Keratinocyte (primary cell): ENCODE data around the gene FHL3.

ENCODE experiments used
- EZH2 ChIP-seq: IDR thresholded peaks from one replicate; pipeline ENCODE4 v1.6.1; 2012; ENCODE audit warnings: inconsistent platforms, mild to moderate bottlenecking, low read length, moderate library complexity
- TF ChIP-seq, protein P1 (sequence below), 3 experiments: IDR thresholded peaks in 1 of 3; conservative IDR thresholded peaks in 1 of 3; optimal IDR thresholded peaks in 1 of 3; 2 replicates in 2 of 3; 3 replicates in 1 of 3; pipeline versions ENCODE3 to v1.5.1; 2011; ENCODE audit warnings: low read length in 3 of 3, mild to moderate bottlenecking in 3 of 3, moderate library complexity in 2 of 3, control low read depth in 1 of 3, inconsistent platforms in 1 of 3; ENCODE audit not compliant: insufficient read depth in 2 of 3; ENCODE audit errors: extremely low read depth in 1 of 3

GRCh38 chr1:38051079-38051543, 45.8 kb upstream of the FHL3 start:
- TF ChIP-seq, protein P1, sequence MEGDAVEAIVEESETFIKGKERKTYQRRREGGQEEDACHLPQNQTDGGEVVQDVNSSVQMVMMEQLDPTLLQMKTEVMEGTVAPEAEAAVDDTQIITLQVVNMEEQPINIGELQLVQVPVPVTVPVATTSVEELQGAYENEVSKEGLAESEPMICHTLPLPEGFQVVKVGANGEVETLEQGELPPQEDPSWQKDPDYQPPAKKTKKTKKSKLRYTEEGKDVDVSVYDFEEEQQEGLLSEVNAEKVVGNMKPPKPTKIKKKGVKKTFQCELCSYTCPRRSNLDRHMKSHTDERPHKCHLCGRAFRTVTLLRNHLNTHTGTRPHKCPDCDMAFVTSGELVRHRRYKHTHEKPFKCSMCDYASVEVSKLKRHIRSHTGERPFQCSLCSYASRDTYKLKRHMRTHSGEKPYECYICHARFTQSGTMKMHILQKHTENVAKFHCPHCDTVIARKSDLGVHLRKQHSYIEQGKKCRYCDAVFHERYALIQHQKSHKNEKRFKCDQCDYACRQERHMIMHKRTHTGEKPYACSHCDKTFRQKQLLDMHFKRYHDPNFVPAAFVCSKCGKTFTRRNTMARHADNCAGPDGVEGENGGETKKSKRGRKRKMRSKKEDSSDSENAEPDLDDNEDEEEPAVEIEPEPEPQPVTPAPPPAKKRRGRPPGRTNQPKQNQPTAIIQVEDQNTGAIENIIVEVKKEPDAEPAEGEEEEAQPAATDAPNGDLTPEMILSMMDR (optimal IDR thresholded peaks at IDR 0.05 in 1 of 3, IDR thresholded peaks at IDR 0.05 in 1 of 3, conservative IDR thresholded peaks at IDR 0.05 in 1 of 3; ENCODE audit: extremely low read depth in 1 of 3, insufficient read depth in 2 of 3, low read length in 3 of 3) = no peak
- no peak for TF ChIP-seq EZH2
